ENCODE measurements around the gene STXBP5. TPM values are rescaled to one million over a fixed set of nuclear protein-coding genes. Genes with fewer than 3 reads are reported as not detected.
A peak's percentile ranks its signal among the peaks of the same experiment; 100 is the strongest.

Gene STXBP5
- total RNA-seq, 3 donors from 2014 or later (not counting 1 experiment from before 2014, with no cell fraction given): 22.9 to 43.9 (median 35.9) TPM

- no peak for TF ChIP-seq CTCF (IDR thresholded peaks at IDR 0.05)
- no peaks in the 10 kb centered on the region for H3K36me3 Mint-ChIP-seq
- peaks cover 9% of the 10 kb centered on the region for H3K4me1 ChIP-seq (ENCODE audit: control insufficient read depth, insufficient read depth, low read length)
- H3K4me3 ChIP-seq (ENCODE audit: low read length): no peak overlapping the region
- H3K4me3 Mint-ChIP-seq: no peak overlapping the region
- H3K9me3 ChIP-seq (ENCODE audit: control insufficient read depth, insufficient read depth, low read length): no peaks in the 10 kb centered on the region
- DNase-seq (no peak), ATAC-seq (no peak)
- intact Hi-C loops (cut with micrococcal nuclease): loop anchor here (10.0 kb wide), 1 partner anchor 124 kb away; no protein-coding TSS in a partner anchor
- H3K27me3 ChIP-seq (ENCODE audit: control insufficient read depth, insufficient read depth, low read length): no peaks in the 10 kb centered on the region
- H3K27ac Mint-ChIP-seq: no peak overlapping the region
- no peaks in the 10 kb centered on the region for H3K9me3 Mint-ChIP-seq
- peaks cover 28 to 32% of the 10 kb centered on the region in 2 donors for H3K4me1 Mint-ChIP-seq
- no CpG with 5 or more reads among the region's 1 CpG for WGBS (ENCODE audit: insufficient coverage)
- H3K27ac ChIP-seq (ENCODE audit: low read length): no peak overlapping the region
- H3K27me3 Mint-ChIP-seq (ENCODE audit: low read depth in 2 of 2): peaks cover 0 to 3% of the 10 kb centered on the region in 2 donors
- H3K36me3 ChIP-seq (ENCODE audit: control insufficient read depth, insufficient read depth, low read length): no peaks in the 10 kb centered on the region
Measured at GRCh38 chr6:147200711-147201110, 3.5 kb upstream of the STXBP5 start.

GRCh38 chr6:147201885-147202515, 2.2 kb upstream of the STXBP5 start:
- H3K27ac ChIP-seq (ENCODE audit: low read length): no peak overlapping the region
- no peak for TF ChIP-seq CTCF (IDR thresholded peaks at IDR 0.05)
- H3K27ac Mint-ChIP-seq: peak overlapping the region; percentile 92
- ATAC-seq (no peak), DNase-seq (peak in 1 of 2 donors; percentile 43)
- H3K9me3 ChIP-seq (ENCODE audit: control insufficient read depth, insufficient read depth, low read length): no peaks in the 10 kb centered on the region
- H3K36me3 Mint-ChIP-seq: no peaks in the 10 kb centered on the region
- intact Hi-C loops (cut with micrococcal nuclease): loop anchor here (10.0 kb wide), 1 partner anchor 123 kb away; no protein-coding TSS in a partner anchor
- peak overlapping the region; percentile 95 for H3K4me3 Mint-ChIP-seq
- H3K9me3 Mint-ChIP-seq: no peaks in the 10 kb centered on the region
- peak overlapping the region; percentile 87 for H3K4me3 ChIP-seq (ENCODE audit: low read length)
- no peaks in the 10 kb centered on the region for H3K27me3 ChIP-seq (ENCODE audit: control insufficient read depth, insufficient read depth, low read length)
- peaks cover 35 to 36% of the 10 kb centered on the region in 2 donors for H3K4me1 Mint-ChIP-seq
- WGBS (ENCODE audit: insufficient coverage): 18% methylated on average over 16 of the region's 16 CpGs
- H3K27me3 Mint-ChIP-seq (ENCODE audit: low read depth in 2 of 2): peaks cover 0 to 3% of the 10 kb centered on the region in 2 donors
- H3K36me3 ChIP-seq (ENCODE audit: control insufficient read depth, insufficient read depth, low read length): no peaks in the 10 kb centered on the region
- H3K4me1 ChIP-seq (ENCODE audit: control insufficient read depth, insufficient read depth, low read length): peaks cover 11% of the 10 kb centered on the region

- DNase-seq: peak; percentile 67 to 95
- H3K27me3 Mint-ChIP-seq (ENCODE audit: low read depth in 2 of 2): peaks cover 0 to 3% of the 10 kb centered on the region in 2 donors
- peak overlapping the region; percentile 95 for H3K4me3 Mint-ChIP-seq
- TF ChIP-seq CTCF (IDR thresholded peaks at IDR 0.05): no peak
- peak overlapping the region; percentile 92 for H3K27ac Mint-ChIP-seq
- intact Hi-C loops (cut with micrococcal nuclease): loop anchor here (10.0 kb wide), 1 partner anchor 122 kb away; no protein-coding TSS in a partner anchor
- peak; percentile 82 to 92 (median 87) for ATAC-seq
- H3K27me3 ChIP-seq (ENCODE audit: control insufficient read depth, insufficient read depth, low read length): no peaks in the 10 kb centered on the region
- peaks cover 11% of the 10 kb centered on the region for H3K4me1 ChIP-seq (ENCODE audit: control insufficient read depth, insufficient read depth, low read length)
- no peaks in the 10 kb centered on the region for H3K36me3 ChIP-seq (ENCODE audit: control insufficient read depth, insufficient read depth, low read length)
- H3K4me1 Mint-ChIP-seq: peaks cover 36 to 41% of the 10 kb centered on the region in 2 donors
- WGBS (ENCODE audit: insufficient coverage): under 1% methylated on average over 40 of the region's 40 CpGs
- H3K9me3 ChIP-seq (ENCODE audit: control insufficient read depth, insufficient read depth, low read length): no peaks in the 10 kb centered on the region
- peak overlapping the region; percentile 89 for H3K27ac ChIP-seq (ENCODE audit: low read length)
- H3K36me3 Mint-ChIP-seq: no peaks in the 10 kb centered on the region
- H3K9me3 Mint-ChIP-seq: no peaks in the 10 kb centered on the region
- peak overlapping the region; percentile 87 for H3K4me3 ChIP-seq (ENCODE audit: low read length)
Measured at GRCh38 chr6:147202516-147203310, 1.5 kb upstream of the STXBP5 start.
